OCI-LY7 (cell line): ENCODE measurements around the gene LTBR. TPM values are rescaled to one million over a fixed set of nuclear protein-coding genes. Genes with fewer than 3 reads are reported as not detected.

Experiments
- BruUV-seq: library from RNA; stranded (reverse); fragments of 400-500 nt; replicated peaks from 2 replicates; lab custom pipeline; 2021; lab: Mats Ljungman, UMichigan
- CTCF ChIA-PET: fragments of 300-600 bp; sonication (Branson Sonifier 250); formaldehyde crosslinking; loops from one replicate; lab custom pipeline; 2022; ENCODE audit warnings: antibody characterized with exemption; ENCODE audit not compliant: unreplicated experiment; lab: Charles Lee
- POLR2A ChIA-PET: fragments of 300-600 bp; sonication (Branson Sonifier 250); formaldehyde crosslinking; loops from one replicate; lab custom pipeline; 2022; ENCODE audit warnings: antibody characterized with exemption; lab: Charles Lee
- DNase-seq: peaks from one replicate; pipeline ENCODE4 v3.0.0-alpha.2; 2015; ENCODE audit warnings: low spot score
- H2AFZ ChIP-seq: fragments of 200-600 bp; sonication (generic), shearing (Covaris generic); 2 replicates; pipeline ENCODE4 v1.6.1; 2014; ENCODE audit warnings: mild to moderate bottlenecking, antibody characterized with exemption, low read length, moderate library complexity
- H3K27ac ChIP-seq: fragments of 200-600 bp; sonication (generic); 2 replicates; pipeline ENCODE4 v1.5.1; 2014; ENCODE audit warnings: mixed run types, low read depth, mild to moderate bottlenecking, moderate library complexity, low read length, inconsistent platforms; ENCODE audit not compliant: poor library complexity, severe bottlenecking
- H3K36me3 ChIP-seq: fragments of 200-600 bp; sonication (generic); 2 replicates; pipeline ENCODE4 v1.6.1; 2014; ENCODE audit warnings: mild to moderate bottlenecking, antibody characterized with exemption, low read length, moderate library complexity, mixed read lengths; ENCODE audit not compliant: insufficient read depth
- H3K4me1 ChIP-seq: fragments of 200-600 bp; sonication (generic); 2 replicates; pipeline ENCODE4 v1.5.1; 2014; ENCODE audit warnings: mild to moderate bottlenecking, low read length; ENCODE audit not compliant: insufficient read depth, poor library complexity, severe bottlenecking
- H3K4me2 ChIP-seq: fragments of 200-600 bp; sonication (generic); 2 replicates; pipeline ENCODE4 v1.6.1; 2014; ENCODE audit warnings: mild to moderate bottlenecking, low read length
- H3K4me3 ChIP-seq: fragments of 200-600 bp; sonication (generic); 2 replicates; pipeline ENCODE4 v1.5.1; 2014; ENCODE audit warnings: mild to moderate bottlenecking, low read depth, low read length; ENCODE audit not compliant: poor library complexity, severe bottlenecking
- H3K79me2 ChIP-seq: fragments of 200-600 bp; sonication (generic); 2 replicates; pipeline ENCODE4 v1.6.1; 2016; ENCODE audit warnings: low read depth, mild to moderate bottlenecking, low read length, moderate library complexity, mixed read lengths; ENCODE audit not compliant: insufficient read depth
- H3K9me2 ChIP-seq: fragments of 200-600 bp; sonication (generic); 2 replicates; pipeline ENCODE4 v1.6.1; 2016; ENCODE audit warnings: mild to moderate bottlenecking, low read length, mixed read lengths; ENCODE audit not compliant: insufficient read depth
- H3K9me3 ChIP-seq: fragments of 200-600 bp; sonication (generic); 2 replicates; pipeline ENCODE4 v1.6.1; 2014; ENCODE audit warnings: mild to moderate bottlenecking, mixed run types, low read length, mixed read lengths
- H4K20me1 ChIP-seq: fragments of 200-600 bp; sonication (generic); 2 replicates; pipeline ENCODE4 v1.6.1; 2014; ENCODE audit warnings: mild to moderate bottlenecking, antibody characterized with exemption, low read length, moderate library complexity, mixed read lengths; ENCODE audit not compliant: insufficient read depth
- CTCF ChIP-seq: fragments of 200-600 bp; sonication (generic); conservative IDR thresholded peaks from 2 replicates; pipeline ENCODE4 v1.5.1; 2014; ENCODE audit warnings: mild to moderate bottlenecking, antibody characterized with exemption, low read length, moderate library complexity, mixed read lengths
- EZH2phosphoT487 ChIP-seq: fragments of 200-600 bp; sonication (generic); IDR thresholded peaks from 2 replicates; pipeline ENCODE4 v1.6.1; 2018; ENCODE audit warnings: low read depth, borderline replicate concordance, mild to moderate bottlenecking, mixed run types, antibody characterized with exemption, low read length, moderate library complexity, mixed read lengths
- intact Hi-C: fragments of 100-400 bp; cut with micrococcal nuclease; formaldehyde crosslinking; loops from one replicate; pipeline ENCODE4 v1.10.0; 2022; ENCODE audit not compliant: unreplicated experiment
- total RNA-seq, 2 experiments: library from RNA; depleted of rRNA in 1 of 2; stranded (reverse); fragments of >200 nt in 1 of 2; shearing (Covaris generic) in 1 of 2; gene quantifications; 2 replicates each; pipeline ENCODE4 v1.2.3, GENCODE V29; 2014 to 2022

Gene LTBR
- total RNA-seq, 2 experiments from 2014 or later, result not detected

DNA sequence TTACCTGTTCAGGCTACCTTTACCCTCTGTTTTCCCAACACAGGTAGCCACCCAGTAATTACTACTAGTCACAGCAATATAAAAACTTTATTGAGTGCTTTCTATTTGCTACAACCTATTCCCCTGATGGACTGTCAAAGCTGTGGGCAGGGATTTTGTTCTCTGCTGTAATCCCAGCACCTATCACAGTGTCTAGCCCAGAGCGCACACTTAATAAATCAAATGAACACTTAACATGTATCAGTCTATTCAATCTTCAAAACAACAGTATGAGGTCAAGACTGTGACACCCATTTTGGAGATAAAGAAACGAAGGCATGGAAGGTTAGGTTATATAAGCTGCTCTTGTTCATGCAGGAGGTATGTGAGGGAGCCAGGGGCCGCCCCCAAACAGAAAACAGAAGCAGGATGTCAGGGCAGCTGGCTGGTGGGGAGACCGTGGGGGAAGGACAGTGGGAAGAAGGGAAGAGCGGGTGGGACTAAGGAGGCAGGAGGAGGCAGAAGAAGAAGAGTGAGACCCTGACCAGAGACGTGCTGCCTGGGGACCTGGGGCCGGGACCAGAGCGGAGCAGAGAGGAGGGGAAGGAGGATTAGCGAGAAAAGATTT, 43.8 kb upstream of the LTBR start:
- intact Hi-C loops, result no loop called here
- Histone ChIP-seq H3K9me2 (no peaks in the 10 kb centered on the region), H3K79me2 (peaks cover 54% of the 10 kb centered on the region; the same call in 1 of the 2 replicates), H3K4me1 (peaks cover 76% of the 10 kb centered on the region), H2AFZ (no peak overlapping the region), H3K9me3 (no peaks in the 10 kb centered on the region), H4K20me1 (no peaks in the 10 kb centered on the region), H3K27ac (peak overlapping the region; percentile 56), H3K4me3 (peak overlapping the region; percentile 79), H3K4me2 (peak overlapping the region; percentile 85), H3K36me3 (peaks cover 1% of the 10 kb centered on the region; the same call in 1 of the 2 replicates)
- CTCF ChIA-PET, result interaction anchor here (0.6 to 1.0 kb wide), 3 partner anchors 16 to 94 kb away, joined by 3 to 5 read pairs (median 3); no protein-coding TSS in a partner anchor
- TF ChIP-seq CTCF (no peak), EZH2phosphoT487 (no peak)
- POLR2A ChIA-PET, result interaction anchor here (1.0 to 1.7 kb wide), 3 partner anchors 16 to 28 kb away, joined by 4 to 11 read pairs (median 4); no protein-coding TSS in a partner anchor
- BruUV-seq, result no TSS peak
- no peak for DNase-seq

DNA sequence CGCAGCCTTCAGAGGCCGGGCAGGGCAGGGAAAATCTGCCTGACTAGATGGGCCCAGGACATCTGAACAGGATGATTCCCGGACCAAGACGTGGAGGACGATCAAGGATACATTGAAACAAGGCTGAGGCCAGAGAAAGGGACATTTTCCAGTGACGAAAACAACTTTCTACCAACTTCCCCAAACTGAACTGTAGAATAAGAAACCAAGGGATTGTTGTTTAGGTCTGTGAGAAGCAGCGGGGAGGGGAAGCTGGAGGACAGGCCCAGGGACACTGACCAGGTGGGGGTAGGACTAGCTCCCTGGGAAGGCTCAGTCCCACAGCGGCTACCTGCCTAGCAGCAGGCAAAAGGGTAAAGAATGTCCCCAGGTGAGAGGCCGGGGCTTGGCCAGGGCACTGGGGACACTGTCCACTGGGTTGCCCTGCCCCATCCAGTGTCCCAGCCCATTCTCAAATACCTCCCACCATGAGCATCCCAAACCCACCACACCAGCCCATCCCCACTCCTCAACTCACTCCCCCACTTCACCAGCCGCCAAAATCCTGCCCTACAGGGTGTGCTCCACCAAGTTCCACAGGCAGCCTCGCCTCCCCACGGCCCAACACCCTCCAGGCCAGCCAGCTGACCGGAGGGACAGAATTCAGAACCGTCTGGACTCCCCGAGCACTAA, 43.1 kb upstream of the LTBR start:
- POLR2A ChIA-PET, result interaction anchor here (1.0 kb wide), 1 partner anchor 27 kb away, joined by 4 read pairs; no protein-coding TSS in a partner anchor
- H3K9me2 ChIP-seq, result no peaks in the 10 kb centered on the region
- H3K4me3 ChIP-seq, result peak overlapping the region; percentile 79
- peaks cover 76% of the 10 kb centered on the region for H3K4me1 ChIP-seq
- no peak for DNase-seq
- intact Hi-C loops, result no loop called here
- TF ChIP-seq EZH2phosphoT487 (no peak), CTCF (no peak)
- H3K79me2 ChIP-seq, result peaks cover 49% of the 10 kb centered on the region; the same call in 1 of the 2 replicates
- no peaks in the 10 kb centered on the region for H3K36me3 ChIP-seq
- no peaks in the 10 kb centered on the region for H4K20me1 ChIP-seq
- peak overlapping the region; percentile 56 for H3K27ac ChIP-seq
- H3K9me3 ChIP-seq, result no peaks in the 10 kb centered on the region
- BruUV-seq, result no TSS peak
- CTCF ChIA-PET, result interaction anchor here (0.6 to 1.3 kb wide), 3 partner anchors 21 to 94 kb away, joined by 3 read pairs; no protein-coding TSS in a partner anchor
- no peak overlapping the region; the same call in 1 of the 2 replicates for H2AFZ ChIP-seq
- H3K4me2 ChIP-seq, result peak overlapping the region; percentile 85
